Cardiac fibroblast (primary cell): ENCODE results near the gene LY9.

Source experiments
- DNase-seq, 2 donors: peaks; one replicate each; pipeline versions ENCODE4 v3.0.0 to v3.0.0-alpha.2; 2010; ENCODE audit warnings: low read depth in 2 of 2
- H3K4me3 ChIP-seq, 2 donors: replicated peaks in 1 of 2; 1 replicate in 1 of 2; 2 replicates in 1 of 2; pipeline ENCODE4 v1.5.1; 2011; ENCODE audit warnings: low read depth in 2 of 2, low read length in 2 of 2, mild to moderate bottlenecking in 2 of 2, moderate library complexity in 1 of 2
- CTCF ChIP-seq: IDR thresholded peaks from one replicate; pipeline ENCODE4 v1.5.1; 2011; ENCODE audit warnings: low read depth, mild to moderate bottlenecking, low read length, inconsistent platforms

The LY9 gene

GRCh38 chr1:160837558-160838205 is 41.7 kb downstream of the LY9 start:
- TF ChIP-seq CTCF = no peak
- H3K4me3 ChIP-seq = no peak overlapping the region
- DNase-seq = peak in 1 of 2 donors; percentile 8

- DNase-seq = no peak
- TF ChIP-seq CTCF = no peak
- H3K4me3 ChIP-seq = no peak overlapping the region
Measured at GRCh38 chr1:160838888-160839287, 42.9 kb downstream of the LY9 start.

- no peak for TF ChIP-seq CTCF
- no peak overlapping the region for H3K4me3 ChIP-seq
- DNase-seq = no peak
Measured at GRCh38 chr1:160839746-160840145, 43.8 kb downstream of the LY9 start.

- no peak overlapping the region for H3K4me3 ChIP-seq
- TF ChIP-seq CTCF = no peak
- DNase-seq = no peak
Measured at GRCh38 chr1:160841079-160841478, 45.1 kb downstream of the LY9 start.

- H3K4me3 ChIP-seq = no peak overlapping the region
- no peak for DNase-seq
- no peak for TF ChIP-seq CTCF
Measured at GRCh38 chr1:160844447-160845232, 48.7 kb downstream of the LY9 start.

- H3K4me3 ChIP-seq = no peak overlapping the region
- no peak for TF ChIP-seq CTCF
- DNase-seq = no peak
Measured at GRCh38 chr1:160846281-160846680, 50.3 kb downstream of the LY9 start.
